ENCODE measurements around the gene ARSD. TPM values are rescaled to one million over a fixed set of nuclear protein-coding genes. Genes with fewer than 3 reads are reported as not detected.

The ARSD gene
- 18.5 and 27.5 TPM in 2 replicates for total RNA-seq (ENCODE audit: low replicate concordance)

GRCh38 chrX:2928583-2929434 lies at the start of gene ARSD:
TSS of gene ARSD (minus strand) at chrX:2929339. CDS start at chrX:2929275, 64 bp downstream.

Other genes starting within 250 kb of the ARSD start
- 137 and 168 TPM in 2 replicates for gene CD99, start 238.0 kb downstream of the ARSD start, total RNA-seq (ENCODE audit: low replicate concordance)
- gene XG, start 177.3 kb downstream of the ARSD start, total RNA-seq (ENCODE audit: low replicate concordance) = 10.7 and 16.0 TPM in 2 replicates
- 1.1 and 4.9 TPM in 2 replicates for gene GYG2, start 100.4 kb downstream of the ARSD start, total RNA-seq (ENCODE audit: low replicate concordance)
- gene ARSH, start 77.2 kb upstream of the ARSD start, total RNA-seq (ENCODE audit: low replicate concordance) = not detected in 2 replicates
- gene ARSF, start 112.1 kb upstream of the ARSD start, total RNA-seq (ENCODE audit: low replicate concordance) = not detected in 2 replicates